HUES64 (cell line): ENCODE data around the gene CLIP4.
"Not testable (repeated sequence)": the region's sequence is repeated elsewhere in the genome, so short reads cannot be mapped to it uniquely, and the experiment has no call there.

Source experiments
- H3K27ac ChIP-seq: 2 replicates; pipeline ENCODE4 v1.7.0; 2013; ENCODE audit warnings: low read depth, low read length, inconsistent platforms
- H3K27me3 ChIP-seq: 2 replicates; pipeline ENCODE4 v1.6.1; 2013; ENCODE audit warnings: mild to moderate bottlenecking, low read length; ENCODE audit not compliant: insufficient read depth
- H3K36me3 ChIP-seq: 2 replicates; pipeline ENCODE4 v1.6.1; 2013; ENCODE audit warnings: mild to moderate bottlenecking, low read length; ENCODE audit not compliant: insufficient read depth
- H3K4me1 ChIP-seq: 2 replicates; pipeline ENCODE4 v1.6.1; 2013; ENCODE audit warnings: mild to moderate bottlenecking, low read length, moderate library complexity; ENCODE audit not compliant: insufficient read depth
- H3K4me3 ChIP-seq: 2 replicates; pipeline ENCODE4 v1.5.1; 2013; ENCODE audit warnings: mild to moderate bottlenecking, low read length, moderate library complexity
- H3K9ac ChIP-seq: 2 replicates; pipeline ENCODE4 v1.6.1; 2013; ENCODE audit warnings: mild to moderate bottlenecking, low read depth, low read length
- H3K9me3 ChIP-seq: 2 replicates; pipeline ENCODE4 v1.6.1; 2013; ENCODE audit warnings: low read depth, low read length; ENCODE audit not compliant: insufficient read depth
- WGBS: fragments of 150-250, 120-280 bp; methylation state at CpG from one replicate; pipeline ENCODE4 v1.1.7; 2013; ENCODE audit warnings: missing lambda C conversion rate; 5-methylcytosine and 5-hydroxymethylcytosine counted together

CLIP4 gene

GRCh38 chr2:29075894-29076705 is 39.1 kb upstream of the CLIP4 start:
- Histone ChIP-seq H3K9ac (no peak overlapping the region), H3K9me3 (peaks cover 20% of the 10 kb centered on the region), H3K36me3 (no peaks in the 10 kb centered on the region), H3K27ac (no peak overlapping the region), H3K4me3 (no peak overlapping the region), H3K27me3 (no peaks in the 10 kb centered on the region), H3K4me1 (peaks cover 5% of the 10 kb centered on the region; the same call in 1 of the 2 replicates)
- 85% methylated on average over 14 of the region's 14 CpGs for WGBS

DNA sequence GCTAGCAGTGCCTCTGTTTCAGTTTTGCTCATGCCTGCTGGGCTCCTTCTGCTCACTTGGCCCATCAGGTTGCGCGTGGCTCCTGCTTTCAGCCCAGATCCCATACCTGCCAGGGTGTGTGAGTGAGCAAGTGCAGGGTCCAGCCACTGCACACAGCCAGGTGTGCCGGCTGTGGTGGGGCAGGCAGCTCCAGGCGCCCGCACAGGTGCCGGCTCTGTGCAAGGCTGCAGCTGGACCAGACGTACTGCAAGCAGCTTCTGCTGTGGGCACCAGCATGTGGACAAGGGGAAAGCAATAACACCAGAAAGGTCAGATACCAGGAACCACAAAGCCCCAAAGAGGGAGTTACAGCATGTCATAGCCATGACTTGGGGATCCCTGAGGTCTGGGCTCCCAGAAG is 35.3 kb upstream of the CLIP4 start:
- Histone ChIP-seq H3K4me1 (peaks cover 5% of the 10 kb centered on the region; the same call in 1 of the 2 replicates), H3K9me3 (peaks cover 23% of the 10 kb centered on the region), H3K27ac (no peak overlapping the region), H3K4me3 (no peak overlapping the region), H3K9ac (no peak overlapping the region), H3K27me3 (no peaks in the 10 kb centered on the region), H3K36me3 (no peaks in the 10 kb centered on the region)
- WGBS: 97% methylated on average over 7 of the region's 7 CpGs

DNA sequence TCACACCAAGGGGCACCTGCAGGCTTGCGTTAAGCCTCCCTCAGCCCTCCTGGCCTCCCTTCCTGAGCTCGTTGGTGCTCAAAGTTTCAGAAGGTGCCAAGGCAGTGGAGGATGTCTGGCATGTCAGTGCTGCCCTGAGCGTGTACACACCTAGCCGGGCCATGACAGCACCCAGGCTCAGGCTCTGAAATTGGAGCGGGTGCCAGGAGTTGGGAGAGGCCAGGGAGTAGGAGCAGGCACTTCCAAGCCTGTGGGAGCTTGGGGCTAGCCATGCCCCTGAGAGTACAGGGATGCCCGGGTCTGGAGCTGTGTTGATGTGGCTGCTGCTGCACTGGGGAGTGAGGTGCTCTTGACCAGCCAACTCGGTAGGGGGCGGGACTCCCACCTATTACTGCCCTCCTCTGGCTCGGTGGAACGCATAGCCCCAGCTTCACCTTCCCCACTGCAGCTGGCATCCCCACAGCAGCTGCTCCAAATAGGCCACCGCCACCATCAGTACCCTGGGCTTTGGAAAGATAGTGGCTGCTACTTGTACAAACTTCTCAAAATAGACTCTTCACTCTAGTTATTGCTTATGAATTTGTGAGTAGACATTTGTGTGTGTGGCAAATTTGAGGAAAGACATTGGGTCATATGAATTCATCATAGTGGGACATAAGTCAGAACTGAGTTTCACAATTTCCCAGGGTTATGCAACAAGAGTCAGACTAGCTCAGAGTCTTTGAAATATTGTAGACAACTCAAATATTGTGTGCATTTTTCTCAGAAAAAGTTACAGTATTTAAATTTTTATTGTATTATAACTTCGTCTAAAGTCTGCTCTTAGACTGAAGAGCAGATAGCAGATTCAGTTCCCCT is 34.1 kb upstream of the CLIP4 start:
- Histone ChIP-seq H3K27me3 (no peaks in the 10 kb centered on the region), H3K4me1 (peaks cover 2% of the 10 kb centered on the region; the same call in 1 of the 2 replicates), H3K9me3 (peaks cover 23% of the 10 kb centered on the region), H3K27ac (no peak overlapping the region), H3K9ac (no peak overlapping the region), H3K36me3 (no peaks in the 10 kb centered on the region), H3K4me3 (no peak overlapping the region)
- 86% methylated on average over 11 of the region's 12 CpGs for WGBS

- no peaks in the 10 kb centered on the region for H3K4me1 ChIP-seq
- H3K27me3 ChIP-seq: no peaks in the 10 kb centered on the region
- H3K27ac ChIP-seq: no peak overlapping the region
- no peak overlapping the region for H3K4me3 ChIP-seq
- H3K9ac ChIP-seq: no peak overlapping the region
- H3K36me3 ChIP-seq: no peaks in the 10 kb centered on the region
- peaks cover 23% of the 10 kb centered on the region for H3K9me3 ChIP-seq
- WGBS: 95% methylated on average over 5 of the region's 5 CpGs
Observed at GRCh38 chr2:29082804-29083495, 32.3 kb upstream of the CLIP4 start.

- no peaks in the 10 kb centered on the region for H3K27me3 ChIP-seq
- 100% methylated on average over 1 of the region's 1 CpG for WGBS
- no peaks in the 10 kb centered on the region for H3K36me3 ChIP-seq
- H3K4me1 ChIP-seq: no peaks in the 10 kb centered on the region
- no peak overlapping the region for H3K9ac ChIP-seq
- peaks cover 16% of the 10 kb centered on the region for H3K9me3 ChIP-seq
- H3K27ac ChIP-seq: no peak overlapping the region
- no peak overlapping the region for H3K4me3 ChIP-seq
Observed at GRCh38 chr2:29084554-29084953, 30.7 kb upstream of the CLIP4 start.

- not testable (repeated sequence) for H3K36me3 ChIP-seq, H3K27ac ChIP-seq, H3K9me3 ChIP-seq, H3K4me1 ChIP-seq, H3K9ac ChIP-seq, H3K27me3 ChIP-seq, H3K4me3 ChIP-seq
- WGBS: 91% methylated on average over 7 of the region's 7 CpGs
Observed at GRCh38 chr2:29090311-29090710, 24.9 kb upstream of the CLIP4 start.

GRCh38 chr2:29096969-29097368 is 18.2 kb upstream of the CLIP4 start:
- H3K27me3 ChIP-seq: no peaks in the 10 kb centered on the region
- H3K9me3 ChIP-seq: peaks cover 6% of the 10 kb centered on the region
- H3K9ac ChIP-seq: no peak overlapping the region
- 95% methylated on average over 8 of the region's 8 CpGs for WGBS
- H3K27ac ChIP-seq: no peak overlapping the region
- no peak overlapping the region for H3K4me3 ChIP-seq
- no peaks in the 10 kb centered on the region for H3K4me1 ChIP-seq
- H3K36me3 ChIP-seq: no peaks in the 10 kb centered on the region

GRCh38 chr2:29097569-29097968 is 17.6 kb upstream of the CLIP4 start:
- Histone ChIP-seq H3K27me3 (no peaks in the 10 kb centered on the region), H3K9me3 (peaks cover 6% of the 10 kb centered on the region), H3K4me3 (no peak overlapping the region), H3K9ac (no peak overlapping the region), H3K4me1 (no peaks in the 10 kb centered on the region), H3K36me3 (no peaks in the 10 kb centered on the region), H3K27ac (no peak overlapping the region)
- WGBS: 86% methylated on average over 5 of the region's 6 CpGs

DNA sequence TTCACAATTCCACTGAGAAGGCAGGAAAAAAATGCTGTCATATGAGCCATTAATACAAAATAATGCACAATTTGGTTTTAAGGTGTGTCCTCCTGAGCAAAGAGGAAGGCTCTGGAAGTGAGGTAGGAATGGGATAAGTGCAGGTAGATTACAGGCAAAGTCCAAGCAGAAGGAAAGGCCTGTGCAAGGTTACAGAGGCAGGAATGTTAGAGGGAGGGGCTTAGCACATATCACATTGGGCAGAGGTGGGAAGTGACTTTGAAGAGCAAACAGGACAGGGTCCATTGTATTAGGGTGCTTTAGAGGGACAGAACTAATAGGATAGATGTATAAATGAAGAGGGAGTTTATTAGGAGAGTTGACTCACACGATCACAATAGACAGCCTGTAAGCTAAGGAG is 14.7 kb upstream of the CLIP4 start:
- Histone ChIP-seq H3K36me3 (no peaks in the 10 kb centered on the region), H3K4me3 (no peak overlapping the region), H3K27me3 (no peaks in the 10 kb centered on the region), H3K9me3 (peaks cover 6% of the 10 kb centered on the region), H3K9ac (no peak overlapping the region), H3K27ac (no peak overlapping the region), H3K4me1 (no peaks in the 10 kb centered on the region)
- 100% methylated on average over 1 of the region's 1 CpG for WGBS

DNA sequence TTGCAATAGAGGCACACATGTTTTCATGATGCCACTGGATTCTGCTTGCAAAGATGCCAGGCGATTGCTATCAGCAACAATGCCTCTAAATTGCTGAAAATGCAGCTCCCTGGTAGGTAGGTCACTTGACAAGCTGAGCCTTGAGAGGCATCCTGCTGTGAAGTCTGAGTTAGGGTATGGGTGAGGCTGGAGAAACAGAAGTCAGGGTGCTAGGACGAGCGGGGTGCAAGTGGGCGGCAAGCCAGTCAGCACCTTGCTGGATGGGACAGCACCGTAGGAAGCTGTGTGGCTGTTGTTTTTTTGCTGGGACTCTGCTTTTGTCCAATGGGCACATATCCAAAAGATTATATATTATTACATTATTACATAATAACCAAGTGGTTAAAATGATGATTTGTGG is 10.5 kb upstream of the CLIP4 start:
- H3K9me3 ChIP-seq: peaks cover 6% of the 10 kb centered on the region
- H3K9ac ChIP-seq: no peak overlapping the region
- no peaks in the 10 kb centered on the region for H3K27me3 ChIP-seq
- H3K36me3 ChIP-seq: no peaks in the 10 kb centered on the region
- H3K4me3 ChIP-seq: no peak overlapping the region
- WGBS: 97% methylated on average over 5 of the region's 5 CpGs
- H3K27ac ChIP-seq: no peak overlapping the region
- H3K4me1 ChIP-seq: 0 out of 2 replicates have a peak, but pooled peaks cover 4% of the 10 kb centered on the region

- Histone ChIP-seq H3K4me1 (0 out of 2 replicates have a peak, but pooled peaks cover 4% of the 10 kb centered on the region), H3K9me3 (peaks cover 4% of the 10 kb centered on the region), H3K27me3 (no peaks in the 10 kb centered on the region), H3K9ac (no peak overlapping the region), H3K27ac (no peak overlapping the region), H3K36me3 (no peaks in the 10 kb centered on the region), H3K4me3 (no peak overlapping the region)
- WGBS: 72% methylated on average over 2 of the region's 2 CpGs
Observed at GRCh38 chr2:29105375-29105774, 9.8 kb upstream of the CLIP4 start.
